ENCODE data around the gene PLEKHA5. TPM values are rescaled to one million over a fixed set of nuclear protein-coding genes. Genes with fewer than 3 reads are reported as not detected.

The PLEKHA5 gene
- total and polyA plus RNA-seq, 2 experiments from 2014 or later: 82.8 to 112 TPM

GRCh38 chr12:19387161-19387560 is 257.6 kb downstream of the PLEKHA5 start:
- H3K27me3 Mint-ChIP-seq (ENCODE audit: insufficient read depth, low read depth, poor library complexity): peaks cover 4% of the 10 kb centered on the region
- no peaks in the 10 kb centered on the region for H3K9me3 Mint-ChIP-seq
- H3K27me3 ChIP-seq (ENCODE audit: insufficient read depth): no peaks in the 10 kb centered on the region
- H3K4me1 ChIP-seq (ENCODE audit: insufficient read depth): no peaks in the 10 kb centered on the region; the same call in 1 of the 2 replicates
- 0 out of 2 replicates have a peak, but pooled peaks cover 2% of the 10 kb centered on the region for H3F3A ChIP-seq (replicated peaks; ENCODE audit: low read depth)
- H3K27ac ChIP-seq (ENCODE audit: low read depth): no peak overlapping the region
- H3K4me2 ChIP-seq: no peak overlapping the region
- H3K27ac Mint-ChIP-seq: no peak overlapping the region
- DNase-seq (ENCODE audit: low spot score) (no peak), ATAC-seq (no peak)
- H3K4me3 Mint-ChIP-seq: no peak overlapping the region
- no peaks in the 10 kb centered on the region for H4K20me1 ChIP-seq (replicated peaks; ENCODE audit: insufficient read depth)
- no peaks in the 10 kb centered on the region; the same call in 1 of the 3 replicates for H3K36me3 Mint-ChIP-seq (ENCODE audit: low read depth)
- H3K9me2 ChIP-seq (ENCODE audit: insufficient read depth): 0 out of 2 replicates have a peak, but pooled peaks cover 2% of the 10 kb centered on the region
- H3K4me1 Mint-ChIP-seq: peaks cover 5% of the 10 kb centered on the region; the same call in 1 of the 3 replicates
- TF ChIP-seq POLR2AphosphoS5 (IDR thresholded peaks at IDR 0.05; ENCODE audit: low read depth) (no peak), CTCF (conservative IDR thresholded peaks at IDR 0.05; ENCODE audit: low read depth in 2 of 2) (no peak), REST (IDR thresholded peaks at IDR 0.05; ENCODE audit: unreplicated experiment) (no peak), CREB1 (CRISPR knock-in tag; IDR thresholded peaks at IDR 0.05; ENCODE audit: low read depth) (no peak), EZH2phosphoT487 (IDR thresholded peaks at IDR 0.05; ENCODE audit: unreplicated experiment) (no peak), JUNB (IDR thresholded peaks at IDR 0.05; ENCODE audit: unreplicated experiment) (no peak), ZNF114 (CRISPR knock-in tag; IDR thresholded peaks at IDR 0.05) (no peak), ZNF331 (CRISPR knock-in tag; IDR thresholded peaks at IDR 0.05; ENCODE audit: low read depth) (no peak), EZH2 (IDR thresholded peaks at IDR 0.05; ENCODE audit: low read depth, unreplicated experiment) (no peak), STAT1 (IDR thresholded peaks at IDR 0.05; ENCODE audit: unreplicated experiment) (no peak), ZNF462 (CRISPR knock-in tag; IDR thresholded peaks at IDR 0.05) (no peak), NANOG (IDR thresholded peaks at IDR 0.05; ENCODE audit: borderline replicate concordance) (no peak), ETS1 (IDR thresholded peaks at IDR 0.05) (no peak)
- no peaks in the 10 kb centered on the region for H3K79me2 ChIP-seq (replicated peaks; ENCODE audit: insufficient read depth)
- no peaks in the 10 kb centered on the region for H3K36me3 ChIP-seq (ENCODE audit: insufficient read depth)
- H3K4me3 ChIP-seq: no peak overlapping the region
- H2AFZ ChIP-seq: no peak overlapping the region

All from GM23338 (cell line).